C4-2B (cell line): ENCODE measurements around the gene DUSP16.

Source experiments
- H3K27ac ChIP-seq: fragments of 450-650 bp; 2 replicates; pipeline ENCODE4 v1.5.1; 2017
- CTCF ChIP-seq: fragments of 450-650 bp; conservative IDR thresholded peaks from 2 replicates; pipeline ENCODE4 v1.5.1; 2017; ENCODE audit warnings: mild to moderate bottlenecking
- ZFX ChIP-seq: fragments of 450-650 bp; IDR thresholded peaks from 2 replicates; pipeline ENCODE4 v1.6.1; 2017

The DUSP16 gene

GRCh38 chr12:12488296-12488695 is 74.4 kb downstream of the DUSP16 start:
- H3K27ac ChIP-seq: no peak overlapping the region
- no peak for TF ChIP-seq ZFX
- no peak for TF ChIP-seq CTCF

- TF ChIP-seq ZFX (no peak), CTCF (no peak)
- no peak overlapping the region for H3K27ac ChIP-seq
These were observed 75.2 kb downstream of the DUSP16 start for GRCh38 chr12:12487490-12487889.

GRCh38 chr12:12486661-12487240 is 75.9 kb downstream of the DUSP16 start:
- TF ChIP-seq CTCF (no peak), ZFX (no peak)
- H3K27ac ChIP-seq: no peak overlapping the region

GRCh38 chr12:12483438-12483837 is 79.2 kb downstream of the DUSP16 start:
- TF ChIP-seq ZFX (no peak), CTCF (no peak)
- no peak overlapping the region for H3K27ac ChIP-seq

GRCh38 chr12:12482959-12483358 is 79.7 kb downstream of the DUSP16 start:
- TF ChIP-seq CTCF: no peak
- no peak for TF ChIP-seq ZFX
- H3K27ac ChIP-seq: no peak overlapping the region

- no peak for TF ChIP-seq CTCF
- no peak for TF ChIP-seq ZFX
- no peak overlapping the region for H3K27ac ChIP-seq
These were observed 80.4 kb downstream of the DUSP16 start for GRCh38 chr12:12482150-12482761.

GRCh38 chr12:12481631-12482030 is 81.0 kb downstream of the DUSP16 start:
- no peak for TF ChIP-seq CTCF
- no peak for TF ChIP-seq ZFX
- H3K27ac ChIP-seq: no peak overlapping the region
